GM10266 (cell line): ENCODE results near the gene PRTG.

Experiments used
- DNase-seq: peaks from one replicate; pipeline ENCODE4 v3.0.0; 2012; ENCODE audit errors: extremely low spot score
- CTCF ChIP-seq: IDR thresholded peaks from 2 replicates; pipeline ENCODE4 v1.5.1; 2012; ENCODE audit warnings: mild to moderate bottlenecking, low read depth; ENCODE audit not compliant: control insufficient read depth, insufficient read depth; ENCODE audit errors: missing control alignments

The PRTG gene

GRCh38 chr15:55652909-55653495 is 90.0 kb downstream of the PRTG start:
- no peak for DNase-seq
- TF ChIP-seq CTCF, result no peak

- no peak for TF ChIP-seq CTCF
- no peak for DNase-seq
These were observed 90.6 kb downstream of the PRTG start for GRCh38 chr15:55652359-55652758.

GRCh38 chr15:55649058-55649423 is 93.9 kb downstream of the PRTG start:
- DNase-seq, result no peak

GRCh38 chr15:55638764-55639163 is 104.2 kb downstream of the PRTG start:
- no peak for TF ChIP-seq CTCF
- DNase-seq, result no peak

More at GRCh38 chr15:55649058-55649423, 93.9 kb downstream of the PRTG start:
- TF ChIP-seq CTCF, result no peak

GRCh38 chr15:55637086-55637485 is 105.9 kb downstream of the PRTG start:
- no peak for DNase-seq
- no peak for TF ChIP-seq CTCF

GRCh38 chr15:55633731-55634130 is 109.2 kb downstream of the PRTG start:
- DNase-seq, result no peak
- TF ChIP-seq CTCF, result no peak

GRCh38 chr15:55632434-55632833 is 110.5 kb downstream of the PRTG start:
- DNase-seq, result no peak
- no peak for TF ChIP-seq CTCF
